Activated CD8-positive, alpha-beta T cell treated with anti-CD3 and anti-CD28 coated beads for 36 hours (primary cell): Measurements from ENCODE around the gene NOM1. TPM values are rescaled to one million over a fixed set of nuclear protein-coding genes. Genes with fewer than 3 reads are reported as not detected.
"Not testable (repeated sequence)": the region's sequence is repeated elsewhere in the genome, so short reads cannot be mapped to it uniquely, and the experiment has no call there.

ENCODE experiments used
- ATAC-seq: fragments of 200-7000 bp; cut with Tn5 transposase; one replicate; pipeline ENCODE4 v1.10.0; 2021; ENCODE audit warnings: mild to moderate bottlenecking, moderate library complexity
- CTCF ChIA-PET: fragments of 350-600 bp; sonication (Branson Sonifier 250); formaldehyde crosslinking; loops from one replicate; lab custom pipeline; 2021; ENCODE audit warnings: antibody characterized with exemption; lab: Charles Lee
- POLR2A ChIA-PET: fragments of 350-600 bp; sonication (Branson Sonifier 250); formaldehyde crosslinking; loops from one replicate; lab custom pipeline; 2021; ENCODE audit warnings: antibody characterized with exemption; lab: Charles Lee
- DNase-seq: peaks from one replicate; pipeline ENCODE4 v3.0.0-alpha.2; 2020
- H3K27ac Mint-ChIP-seq: one replicate; pipeline ENCODE4 v1.8.0; 2021; ENCODE audit warnings: mild to moderate bottlenecking, mixed read lengths
- H3K27me3 Mint-ChIP-seq: one replicate; pipeline ENCODE4 v1.8.0; 2021; ENCODE audit warnings: mixed read lengths
- H3K36me3 Mint-ChIP-seq: one replicate; pipeline ENCODE4 v1.8.0; 2021; ENCODE audit warnings: low read depth, mixed read lengths
- H3K4me1 Mint-ChIP-seq: one replicate; pipeline ENCODE4 v1.8.0; 2021; ENCODE audit warnings: low read depth, mixed read lengths
- H3K4me3 Mint-ChIP-seq: one replicate; pipeline ENCODE4 v1.8.0; 2021; ENCODE audit warnings: mild to moderate bottlenecking, moderate library complexity, mixed read lengths
- H3K9me3 Mint-ChIP-seq: one replicate; pipeline ENCODE4 v1.8.0; 2021; ENCODE audit warnings: mixed read lengths
- intact Hi-C: fragments of 100-400 bp; cut with micrococcal nuclease; formaldehyde crosslinking; loops from one replicate; pipeline ENCODE4 v1.10.0; 2022
- total RNA-seq, 2 experiments: library from RNA; stranded (reverse); gene quantifications; one replicate each; pipeline ENCODE4 v1.2.3, GENCODE V29; 2021
- TF ChIP-seq, protein P1 (sequence below): fragments of 200-600 bp; IDR thresholded peaks from one replicate; pipeline ENCODE4 v1.8.0; 2022; ENCODE audit warnings: antibody characterized with exemption, mild to moderate bottlenecking

The NOM1 gene, protein sequence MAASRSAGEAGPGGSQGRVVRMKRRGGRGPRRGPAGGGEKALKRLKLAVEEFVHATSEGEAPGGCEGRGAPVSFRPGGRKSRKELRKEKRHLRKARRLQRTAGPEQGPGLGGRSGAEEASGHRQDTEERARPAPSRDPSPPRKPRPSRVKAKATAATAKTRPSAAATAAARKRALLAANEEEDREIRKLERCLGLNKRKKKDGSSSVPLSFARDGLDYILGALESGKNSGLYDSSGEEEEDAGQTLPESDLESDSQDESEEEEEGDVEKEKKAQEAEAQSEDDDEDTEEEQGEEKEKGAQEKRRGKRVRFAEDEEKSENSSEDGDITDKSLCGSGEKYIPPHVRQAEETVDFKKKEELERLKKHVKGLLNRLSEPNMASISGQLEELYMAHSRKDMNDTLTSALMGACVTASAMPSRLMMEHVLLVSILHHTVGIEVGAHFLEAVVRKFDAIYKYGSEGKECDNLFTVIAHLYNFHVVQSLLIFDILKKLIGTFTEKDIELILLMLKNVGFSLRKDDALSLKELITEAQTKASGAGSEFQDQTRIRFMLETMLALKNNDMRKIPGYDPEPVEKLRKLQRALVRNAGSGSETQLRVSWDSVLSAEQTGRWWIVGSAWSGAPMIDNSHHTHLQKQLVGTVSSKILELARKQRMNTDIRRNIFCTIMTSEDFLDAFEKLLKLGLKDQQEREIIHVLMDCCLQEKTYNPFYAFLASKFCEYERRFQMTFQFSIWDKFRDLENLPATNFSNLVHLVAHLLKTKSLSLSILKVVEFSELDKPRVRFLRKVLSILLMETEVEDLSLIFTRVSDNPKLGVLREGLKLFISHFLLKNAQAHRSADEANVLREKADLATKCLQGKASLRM
- 10 to 100 TPM; 32.4 to 34.0 TPM for total RNA-seq

DNA sequence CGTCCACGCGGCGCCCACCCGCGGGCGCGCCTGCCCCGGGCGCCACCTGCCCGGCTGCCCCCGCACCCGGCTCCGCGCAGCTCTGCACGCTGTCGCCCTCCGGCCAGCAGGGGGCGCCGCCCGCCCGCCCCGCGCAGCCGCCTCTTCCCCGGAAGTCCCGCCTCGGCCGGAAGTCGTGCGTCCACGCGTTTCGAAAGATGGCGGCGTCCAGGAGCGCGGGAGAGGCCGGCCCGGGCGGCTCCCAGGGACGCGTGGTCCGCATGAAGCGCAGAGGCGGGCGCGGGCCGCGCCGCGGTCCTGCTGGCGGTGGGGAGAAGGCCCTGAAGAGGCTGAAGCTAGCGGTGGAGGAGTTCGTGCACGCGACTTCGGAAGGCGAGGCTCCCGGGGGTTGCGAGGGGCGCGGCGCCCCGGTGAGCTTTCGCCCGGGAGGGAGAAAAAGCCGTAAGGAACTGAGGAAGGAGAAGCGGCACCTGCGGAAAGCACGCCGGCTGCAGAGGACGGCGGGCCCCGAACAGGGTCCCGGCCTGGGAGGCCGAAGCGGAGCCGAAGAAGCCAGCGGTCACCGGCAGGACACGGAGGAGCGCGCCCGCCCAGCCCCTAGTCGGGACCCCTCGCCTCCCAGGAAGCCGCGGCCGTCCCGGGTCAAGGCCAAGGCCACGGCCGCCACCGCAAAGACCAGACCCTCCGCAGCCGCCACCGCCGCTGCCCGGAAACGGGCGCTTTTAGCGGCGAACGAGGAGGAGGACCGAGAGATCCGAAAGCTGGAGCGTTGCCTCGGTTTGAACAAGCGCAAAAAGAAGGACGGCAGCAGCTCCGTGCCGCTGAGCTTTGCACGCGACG, at the start of gene NOM1:
NOM1 (plus strand) TSS at position 172 of the 840 bp plus-strand sequence; CDS start at position 198, 26 bp downstream.
- peaks cover 35% of the 10 kb centered on the region for H3K36me3 Mint-ChIP-seq
- peak within 1 kb of the TSS; percentile 82 for H3K27ac Mint-ChIP-seq
- H3K4me1 Mint-ChIP-seq = peaks cover 28% of the 10 kb centered on the region
- no peaks in the 10 kb centered on the region for H3K9me3 Mint-ChIP-seq
- peaks cover 7% of the 10 kb centered on the region for H3K27me3 Mint-ChIP-seq
- peak within 1 kb of the TSS; percentile 96 for H3K4me3 Mint-ChIP-seq
- DNase-seq = peak; percentile 92
- ChIA-PET CTCF (interaction anchor here (0.6 to 4.1 kb wide), 23 partner anchors 8 to 438 kb away, joined by 3 to 29 read pairs (median 4); partner anchors contain the start of gene LMBR1), POLR2A (interaction anchor here (0.6 to 4.5 kb wide), 15 partner anchors 8 to 187 kb away, joined by 3 to 20 read pairs (median 3); partner anchors contain the start of gene LMBR1)
- TF ChIP-seq, protein P1, sequence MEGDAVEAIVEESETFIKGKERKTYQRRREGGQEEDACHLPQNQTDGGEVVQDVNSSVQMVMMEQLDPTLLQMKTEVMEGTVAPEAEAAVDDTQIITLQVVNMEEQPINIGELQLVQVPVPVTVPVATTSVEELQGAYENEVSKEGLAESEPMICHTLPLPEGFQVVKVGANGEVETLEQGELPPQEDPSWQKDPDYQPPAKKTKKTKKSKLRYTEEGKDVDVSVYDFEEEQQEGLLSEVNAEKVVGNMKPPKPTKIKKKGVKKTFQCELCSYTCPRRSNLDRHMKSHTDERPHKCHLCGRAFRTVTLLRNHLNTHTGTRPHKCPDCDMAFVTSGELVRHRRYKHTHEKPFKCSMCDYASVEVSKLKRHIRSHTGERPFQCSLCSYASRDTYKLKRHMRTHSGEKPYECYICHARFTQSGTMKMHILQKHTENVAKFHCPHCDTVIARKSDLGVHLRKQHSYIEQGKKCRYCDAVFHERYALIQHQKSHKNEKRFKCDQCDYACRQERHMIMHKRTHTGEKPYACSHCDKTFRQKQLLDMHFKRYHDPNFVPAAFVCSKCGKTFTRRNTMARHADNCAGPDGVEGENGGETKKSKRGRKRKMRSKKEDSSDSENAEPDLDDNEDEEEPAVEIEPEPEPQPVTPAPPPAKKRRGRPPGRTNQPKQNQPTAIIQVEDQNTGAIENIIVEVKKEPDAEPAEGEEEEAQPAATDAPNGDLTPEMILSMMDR = peak; percentile 52
- intact Hi-C loops = no loop called here
- peak; percentile 94 for ATAC-seq

DNA sequence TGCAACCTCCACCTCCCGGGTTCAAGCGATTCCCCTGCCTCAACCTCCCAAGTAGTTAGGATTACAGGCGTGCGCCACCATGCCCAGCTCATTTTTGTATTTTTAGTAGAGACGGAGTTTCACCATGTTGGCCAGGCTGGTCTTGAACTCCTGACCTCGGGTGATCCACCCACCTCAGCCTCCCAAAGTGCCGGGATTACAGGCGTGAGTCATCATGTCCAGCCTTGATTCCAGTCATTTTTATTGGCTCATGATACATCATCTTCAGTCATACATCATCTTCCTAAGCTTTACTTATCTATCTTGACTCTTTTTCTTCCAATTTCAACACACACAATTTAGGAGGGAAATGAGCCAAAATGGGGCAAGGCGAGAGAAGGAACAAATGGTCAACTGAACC, 49.4 kb upstream of the NOM1 start:
- H3K36me3 Mint-ChIP-seq, H3K4me3 Mint-ChIP-seq, H3K27ac Mint-ChIP-seq, ATAC-seq, H3K27me3 Mint-ChIP-seq, intact Hi-C loops, DNase-seq, H3K9me3 Mint-ChIP-seq: not testable (repeated sequence)
- CTCF ChIA-PET = interaction anchor here (0.6 to 1.3 kb wide), 3 partner anchors 49 to 50 kb away, joined by 3 to 4 read pairs (median 3); partner anchors contain the start of gene NOM1
- POLR2A ChIA-PET = interaction anchor here (1.0 kb wide), 1 partner anchor 48 kb away, joined by 3 read pairs; no protein-coding TSS in a partner anchor
- peaks cover 26% of the 10 kb centered on the region for H3K4me1 Mint-ChIP-seq

DNA sequence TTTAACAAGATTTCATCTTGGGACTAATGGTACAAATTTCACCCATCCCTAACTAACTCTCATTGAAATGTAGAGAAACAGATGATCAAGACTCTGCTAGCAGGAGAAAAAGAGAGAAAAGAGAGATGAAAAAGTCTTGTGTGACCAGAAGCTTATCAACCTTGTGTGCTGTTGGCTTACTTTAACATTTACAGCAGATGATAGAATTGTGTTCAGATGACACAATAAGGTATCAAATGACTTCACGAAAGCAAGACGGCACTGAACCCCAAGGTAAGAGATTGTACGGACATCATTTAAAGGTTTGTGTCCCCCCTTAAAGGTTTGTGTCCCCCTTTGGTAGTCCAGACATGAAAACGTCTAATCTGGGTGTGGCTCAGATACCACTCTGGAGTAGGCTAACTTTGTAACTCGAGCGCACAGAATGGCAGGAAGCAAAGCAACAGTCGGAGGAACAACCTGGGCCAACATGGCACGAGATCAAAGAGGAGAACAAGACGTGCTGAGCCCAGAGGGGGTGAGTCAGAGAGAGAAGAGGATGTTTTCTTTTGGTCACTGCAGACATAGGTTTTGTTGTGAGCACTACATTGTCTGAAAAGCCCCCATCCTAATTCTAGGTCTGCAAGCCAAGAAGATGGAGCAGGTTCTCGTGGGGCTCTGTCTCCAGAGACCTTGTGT, 46.1 kb upstream of the NOM1 start:
- TF ChIP-seq, protein P1 = no peak
- ChIA-PET POLR2A (no interaction called here), CTCF (interaction anchor here (1.4 kb wide), 1 partner anchor 10 kb away, joined by 3 read pairs; no protein-coding TSS in a partner anchor)
- H3K4me1 Mint-ChIP-seq = peaks cover 8% of the 10 kb centered on the region
- no peaks in the 10 kb centered on the region for H3K36me3 Mint-ChIP-seq
- peak; percentile 55 for DNase-seq
- intact Hi-C loops = no loop called here
- peak; percentile 84 for ATAC-seq
- H3K4me3 Mint-ChIP-seq = no peak overlapping the region
- no peaks in the 10 kb centered on the region for H3K9me3 Mint-ChIP-seq
- peak overlapping the region; percentile 36 for H3K27ac Mint-ChIP-seq
- peaks cover 1% of the 10 kb centered on the region for H3K27me3 Mint-ChIP-seq

DNA sequence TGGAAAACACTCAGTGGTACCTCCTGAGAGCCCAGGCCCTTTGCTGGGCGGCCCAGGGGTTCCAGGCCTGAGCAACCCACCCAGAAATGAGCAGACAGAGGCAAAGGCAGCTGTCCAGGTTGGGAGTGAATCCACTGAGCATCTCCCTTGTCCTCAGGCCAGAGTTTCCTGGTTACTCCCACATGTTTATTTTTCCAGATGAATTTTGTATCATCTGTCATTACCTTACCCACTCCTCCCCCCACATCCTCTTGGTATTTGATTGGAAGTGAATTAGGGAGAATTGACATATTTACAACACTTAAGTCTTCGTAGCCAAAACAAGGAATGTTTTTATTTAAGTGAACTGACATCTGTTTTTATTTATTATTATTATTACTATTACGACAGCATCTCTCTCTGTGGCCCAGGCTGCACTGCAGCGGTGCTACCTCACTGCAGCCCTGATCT, 43.3 kb upstream of the NOM1 start:
- ATAC-seq = no peak
- ChIA-PET POLR2A (interaction anchor here (1.2 to 1.5 kb wide), 2 partner anchors 12 to 44 kb away, joined by 3 to 4 read pairs; partner anchors contain the start of gene NOM1), CTCF (interaction anchor here (2.0 kb wide), 1 partner anchor 64 kb away, joined by 5 read pairs; no protein-coding TSS in a partner anchor)
- no peak overlapping the region for H3K4me3 Mint-ChIP-seq
- peaks cover 13% of the 10 kb centered on the region for H3K4me1 Mint-ChIP-seq
- H3K27me3 Mint-ChIP-seq = peaks cover 4% of the 10 kb centered on the region
- no peaks in the 10 kb centered on the region for H3K9me3 Mint-ChIP-seq
- TF ChIP-seq, protein P1 = no peak
- no peaks in the 10 kb centered on the region for H3K36me3 Mint-ChIP-seq
- no peak overlapping the region for H3K27ac Mint-ChIP-seq
- intact Hi-C loops = no loop called here
- no peak for DNase-seq
